OCI-LY7 (cell line): ENCODE measurements around the gene CORO1C. TPM values are rescaled to one million over a fixed set of nuclear protein-coding genes. Genes with fewer than 3 reads are reported as not detected.

Experiments used
- BruUV-seq: library from RNA; stranded (reverse); fragments of 400-500 nt; replicated peaks from 2 replicates; lab custom pipeline; 2021; lab: Mats Ljungman, UMichigan
- CTCF ChIA-PET: fragments of 300-600 bp; sonication (Branson Sonifier 250); formaldehyde crosslinking; loops from one replicate; lab custom pipeline; 2022; ENCODE audit warnings: antibody characterized with exemption; ENCODE audit not compliant: unreplicated experiment; lab: Charles Lee
- POLR2A ChIA-PET: fragments of 300-600 bp; sonication (Branson Sonifier 250); formaldehyde crosslinking; loops from one replicate; lab custom pipeline; 2022; ENCODE audit warnings: antibody characterized with exemption; lab: Charles Lee
- DNase-seq: peaks from one replicate; pipeline ENCODE4 v3.0.0-alpha.2; 2015; ENCODE audit warnings: low spot score
- H2AFZ ChIP-seq: fragments of 200-600 bp; sonication (generic), shearing (Covaris generic); 2 replicates; pipeline ENCODE4 v1.6.1; 2014; ENCODE audit warnings: mild to moderate bottlenecking, antibody characterized with exemption, low read length, moderate library complexity
- H3K27ac ChIP-seq: fragments of 200-600 bp; sonication (generic); 2 replicates; pipeline ENCODE4 v1.5.1; 2014; ENCODE audit warnings: mixed run types, low read depth, mild to moderate bottlenecking, moderate library complexity, low read length, inconsistent platforms; ENCODE audit not compliant: poor library complexity, severe bottlenecking
- H3K36me3 ChIP-seq: fragments of 200-600 bp; sonication (generic); 2 replicates; pipeline ENCODE4 v1.6.1; 2014; ENCODE audit warnings: mild to moderate bottlenecking, antibody characterized with exemption, low read length, moderate library complexity, mixed read lengths; ENCODE audit not compliant: insufficient read depth
- H3K4me1 ChIP-seq: fragments of 200-600 bp; sonication (generic); 2 replicates; pipeline ENCODE4 v1.5.1; 2014; ENCODE audit warnings: mild to moderate bottlenecking, low read length; ENCODE audit not compliant: insufficient read depth, poor library complexity, severe bottlenecking
- H3K4me2 ChIP-seq: fragments of 200-600 bp; sonication (generic); 2 replicates; pipeline ENCODE4 v1.6.1; 2014; ENCODE audit warnings: mild to moderate bottlenecking, low read length
- H3K4me3 ChIP-seq: fragments of 200-600 bp; sonication (generic); 2 replicates; pipeline ENCODE4 v1.5.1; 2014; ENCODE audit warnings: mild to moderate bottlenecking, low read depth, low read length; ENCODE audit not compliant: poor library complexity, severe bottlenecking
- H3K79me2 ChIP-seq: fragments of 200-600 bp; sonication (generic); 2 replicates; pipeline ENCODE4 v1.6.1; 2016; ENCODE audit warnings: low read depth, mild to moderate bottlenecking, low read length, moderate library complexity, mixed read lengths; ENCODE audit not compliant: insufficient read depth
- H3K9me2 ChIP-seq: fragments of 200-600 bp; sonication (generic); 2 replicates; pipeline ENCODE4 v1.6.1; 2016; ENCODE audit warnings: mild to moderate bottlenecking, low read length, mixed read lengths; ENCODE audit not compliant: insufficient read depth
- H3K9me3 ChIP-seq: fragments of 200-600 bp; sonication (generic); 2 replicates; pipeline ENCODE4 v1.6.1; 2014; ENCODE audit warnings: mild to moderate bottlenecking, mixed run types, low read length, mixed read lengths
- H4K20me1 ChIP-seq: fragments of 200-600 bp; sonication (generic); 2 replicates; pipeline ENCODE4 v1.6.1; 2014; ENCODE audit warnings: mild to moderate bottlenecking, antibody characterized with exemption, low read length, moderate library complexity, mixed read lengths; ENCODE audit not compliant: insufficient read depth
- EZH2phosphoT487 ChIP-seq: fragments of 200-600 bp; sonication (generic); IDR thresholded peaks from 2 replicates; pipeline ENCODE4 v1.6.1; 2018; ENCODE audit warnings: low read depth, borderline replicate concordance, mild to moderate bottlenecking, mixed run types, antibody characterized with exemption, low read length, moderate library complexity, mixed read lengths
- intact Hi-C: fragments of 100-400 bp; cut with micrococcal nuclease; formaldehyde crosslinking; loops from one replicate; pipeline ENCODE4 v1.10.0; 2022; ENCODE audit not compliant: unreplicated experiment
- total RNA-seq, 2 experiments: library from RNA; depleted of rRNA in 1 of 2; stranded (reverse); fragments of >200 nt in 1 of 2; shearing (Covaris generic) in 1 of 2; gene quantifications; 2 replicates each; pipeline ENCODE4 v1.2.3, GENCODE V29; 2014 to 2022
- TF ChIP-seq, protein P1 (sequence below): fragments of 200-600 bp; sonication (generic); conservative IDR thresholded peaks from 2 replicates; pipeline ENCODE4 v1.5.1; 2014; ENCODE audit warnings: mild to moderate bottlenecking, antibody characterized with exemption, low read length, moderate library complexity, mixed read lengths

CORO1C gene
- total RNA-seq, 2 experiments from 2014 or later = 74.7 to 148 TPM

- Histone ChIP-seq H4K20me1 (no peaks in the 10 kb centered on the region), H3K9me3 (no peaks in the 10 kb centered on the region), H3K9me2 (no peaks in the 10 kb centered on the region), H2AFZ (no peak overlapping the region), H3K4me1 (no peaks in the 10 kb centered on the region), H3K36me3 (peaks cover 62% of the 10 kb centered on the region), H3K4me3 (no peak overlapping the region), H3K27ac (no peak overlapping the region), H3K79me2 (peaks cover 21% of the 10 kb centered on the region; the same call in 1 of the 2 replicates), H3K4me2 (no peak overlapping the region)
- TF ChIP-seq EZH2phosphoT487 = no peak
- TF ChIP-seq, protein P1, sequence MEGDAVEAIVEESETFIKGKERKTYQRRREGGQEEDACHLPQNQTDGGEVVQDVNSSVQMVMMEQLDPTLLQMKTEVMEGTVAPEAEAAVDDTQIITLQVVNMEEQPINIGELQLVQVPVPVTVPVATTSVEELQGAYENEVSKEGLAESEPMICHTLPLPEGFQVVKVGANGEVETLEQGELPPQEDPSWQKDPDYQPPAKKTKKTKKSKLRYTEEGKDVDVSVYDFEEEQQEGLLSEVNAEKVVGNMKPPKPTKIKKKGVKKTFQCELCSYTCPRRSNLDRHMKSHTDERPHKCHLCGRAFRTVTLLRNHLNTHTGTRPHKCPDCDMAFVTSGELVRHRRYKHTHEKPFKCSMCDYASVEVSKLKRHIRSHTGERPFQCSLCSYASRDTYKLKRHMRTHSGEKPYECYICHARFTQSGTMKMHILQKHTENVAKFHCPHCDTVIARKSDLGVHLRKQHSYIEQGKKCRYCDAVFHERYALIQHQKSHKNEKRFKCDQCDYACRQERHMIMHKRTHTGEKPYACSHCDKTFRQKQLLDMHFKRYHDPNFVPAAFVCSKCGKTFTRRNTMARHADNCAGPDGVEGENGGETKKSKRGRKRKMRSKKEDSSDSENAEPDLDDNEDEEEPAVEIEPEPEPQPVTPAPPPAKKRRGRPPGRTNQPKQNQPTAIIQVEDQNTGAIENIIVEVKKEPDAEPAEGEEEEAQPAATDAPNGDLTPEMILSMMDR = no peak
- POLR2A ChIA-PET = interaction anchor here (0.7 to 2.9 kb wide), 7 partner anchors 9 to 135 kb away, joined by 3 to 14 read pairs (median 3); no protein-coding TSS in a partner anchor
- intact Hi-C loops = no loop called here
- CTCF ChIA-PET = no interaction called here
- no TSS peak for BruUV-seq
- no peak for DNase-seq
Measured at GRCh38 chr12:108701779-108702441, 29.4 kb downstream of the CORO1C start.

- Histone ChIP-seq H3K27ac (no peak overlapping the region), H2AFZ (no peak overlapping the region), H3K36me3 (peaks cover 64% of the 10 kb centered on the region), H3K4me1 (no peaks in the 10 kb centered on the region), H3K9me3 (no peaks in the 10 kb centered on the region), H3K79me2 (peaks cover 15% of the 10 kb centered on the region; the same call in 1 of the 2 replicates), H3K4me3 (no peak overlapping the region), H3K9me2 (no peaks in the 10 kb centered on the region), H4K20me1 (no peaks in the 10 kb centered on the region), H3K4me2 (no peak overlapping the region)
- ChIA-PET POLR2A (interaction anchor here (1.3 to 2.9 kb wide), 2 partner anchors 14 to 15 kb away, joined by 4 to 14 read pairs; no protein-coding TSS in a partner anchor), CTCF (no interaction called here)
- TF ChIP-seq EZH2phosphoT487 = no peak
- TF ChIP-seq, protein P1 = no peak
- no peak for DNase-seq
- BruUV-seq = no TSS peak
- intact Hi-C loops = no loop called here
Measured at GRCh38 chr12:108700833-108701541, 30.3 kb downstream of the CORO1C start.
